CD14-positive monocyte (primary cell): ENCODE results near the gene GRK3. TPM values are rescaled to one million over a fixed set of nuclear protein-coding genes. Genes with fewer than 3 reads are reported as not detected.

Experiments used
- DNase-seq, 3 donors: peaks; one replicate each; pipeline ENCODE4 v3.0.0-alpha.2; 2011 to 2022
- H2AFZ ChIP-seq: 2 replicates; pipeline ENCODE4 v1.6.0; 2012; ENCODE audit warnings: mild to moderate bottlenecking, low read depth, low read length, inconsistent platforms; ENCODE audit not compliant: insufficient read depth, poor library complexity, severe bottlenecking
- H3K27ac ChIP-seq, 2 donors: 1 replicate in 1 of 2; 2 replicates in 1 of 2; pipeline ENCODE4 v1.5.1; 2012 to 2013; ENCODE audit warnings: low read length in 2 of 2, control low read depth in 1 of 2, inconsistent platforms in 1 of 2, low read depth in 1 of 2, mild to moderate bottlenecking in 1 of 2
- H3K27me3 ChIP-seq, 2 donors: one replicate each; pipeline versions ENCODE4 v1.6.0 to v1.6.1; 2011 to 2013; ENCODE audit warnings: low read length in 2 of 2; ENCODE audit not compliant: control insufficient read depth in 2 of 2, insufficient read depth in 2 of 2
- H3K36me3 ChIP-seq, 2 donors: replicated peaks in 1 of 2; 1 replicate in 1 of 2; 2 replicates in 1 of 2; pipeline versions ENCODE4 v1.5.1 to v1.6.1; 2012 to 2013; ENCODE audit warnings: low read length in 2 of 2, control low read depth in 1 of 2, inconsistent platforms in 1 of 2, mild to moderate bottlenecking in 1 of 2; ENCODE audit not compliant: insufficient read depth in 2 of 2, control insufficient read depth in 1 of 2
- H3K4me1 ChIP-seq, 2 donors: 1 replicate in 1 of 2; 2 replicates in 1 of 2; pipeline versions ENCODE4 v1.5.1 to v1.6.1; 2012 to 2013; ENCODE audit warnings: low read length in 2 of 2, control low read depth in 1 of 2, inconsistent platforms in 1 of 2, mild to moderate bottlenecking in 1 of 2, moderate library complexity in 1 of 2; ENCODE audit not compliant: insufficient read depth in 2 of 2, control insufficient read depth in 1 of 2
- H3K4me2 ChIP-seq: replicated peaks from 2 replicates; pipeline ENCODE3; 2012; ENCODE audit warnings: low read length, moderate library complexity, mild to moderate bottlenecking; ENCODE audit not compliant: poor library complexity, severe bottlenecking; ENCODE audit errors: extremely low read depth
- H3K4me3 ChIP-seq, 3 experiments: fragments of 200-600 bp in 1 of 3; sonication (generic) in 1 of 3; replicated peaks in 1 of 3; 1 replicate in 2 of 3; 2 replicates in 1 of 3; pipeline ENCODE4 v1.5.1; 2011 to 2013; ENCODE audit warnings: low read length in 3 of 3, mild to moderate bottlenecking in 3 of 3, control low read depth in 2 of 3, low read depth in 2 of 3, inconsistent platforms in 1 of 3, moderate library complexity in 1 of 3
- H3K79me2 ChIP-seq: 2 replicates; pipeline ENCODE4 v1.6.0; 2012; ENCODE audit warnings: mild to moderate bottlenecking, control low read depth, inconsistent platforms, low read length, moderate library complexity; ENCODE audit not compliant: insufficient read depth
- H3K9ac ChIP-seq: 2 replicates; pipeline ENCODE4 v1.6.0; 2017; ENCODE audit warnings: low read length, mild to moderate bottlenecking; ENCODE audit not compliant: insufficient read depth, poor library complexity, severe bottlenecking
- H3K9me3 ChIP-seq, 2 donors: replicated peaks in 1 of 2; 1 replicate in 1 of 2; 2 replicates in 1 of 2; pipeline versions ENCODE4 v1.5.1 to v1.6.1; 2012 to 2013; ENCODE audit warnings: low read length in 2 of 2, control low read depth in 1 of 2; ENCODE audit not compliant: control insufficient read depth in 1 of 2, insufficient read depth in 1 of 2
- H4K20me1 ChIP-seq: 2 replicates; pipeline ENCODE4 v1.6.0; 2012; ENCODE audit warnings: mild to moderate bottlenecking, low read length, control low read depth, moderate library complexity; ENCODE audit not compliant: insufficient read depth
- H3K27ac Mint-ChIP-seq, 7 donors: one replicate each; pipeline ENCODE4 v1.8.0; 2020; ENCODE audit warnings: mild to moderate bottlenecking in 7 of 7, mixed read lengths in 7 of 7, moderate library complexity in 6 of 7, inconsistent platforms in 2 of 7
- H3K27me3 Mint-ChIP-seq, 3 donors: one replicate each; pipeline ENCODE4 v1.8.0; 2021 to 2022; ENCODE audit warnings: low read depth in 3 of 3, mild to moderate bottlenecking in 3 of 3, mixed read lengths in 3 of 3, moderate library complexity in 3 of 3, inconsistent platforms in 1 of 3
- H3K36me3 Mint-ChIP-seq, 2 donors: one replicate each; pipeline ENCODE4 v1.8.0; 2020; ENCODE audit warnings: mixed read lengths in 2 of 2, inconsistent platforms in 1 of 2, mild to moderate bottlenecking in 1 of 2
- H3K4me1 Mint-ChIP-seq: one replicate; pipeline ENCODE4 v1.8.0; 2020; ENCODE audit warnings: mild to moderate bottlenecking, mixed read lengths
- H3K4me3 Mint-ChIP-seq, 2 donors: one replicate each; pipeline ENCODE4 v1.8.0; 2020; ENCODE audit warnings: mild to moderate bottlenecking in 2 of 2, mixed read lengths in 2 of 2, moderate library complexity in 1 of 2
- H3K9me3 Mint-ChIP-seq, 7 donors: one replicate each; pipeline ENCODE4 v1.8.0; 2020 to 2022; ENCODE audit warnings: mixed read lengths in 7 of 7, mild to moderate bottlenecking in 6 of 7, moderate library complexity in 6 of 7, inconsistent platforms in 2 of 7
- WGBS: methylation state at CpG from one replicate; pipeline ENCODE4 v1.1.5; 2013; ENCODE audit warnings: missing lambda C conversion rate; ENCODE audit not compliant: insufficient coverage; 5-methylcytosine and 5-hydroxymethylcytosine counted together
- intact Hi-C, 2 donors: fragments of 100-400 bp; cut with micrococcal nuclease; formaldehyde crosslinking; loops; one replicate each; pipeline versions ENCODE4 v1.15.0 to v1.15.1; 2023
- polyA plus RNA-seq, 3 donors: library from polyadenylated mRNA; depleted of rRNA in 1 of 3; unstranded in 2 of 3; stranded (reverse) in 1 of 3; fragments of 300-500 nt in 2 of 3; fragments of >200 nt in 1 of 3; fragmentation: Illumina TruSeq in 2 of 3; gene quantifications; 1 replicate in 2 of 3; 2 replicates in 1 of 3; pipeline ENCODE4 v1.2.3, GENCODE V29; 2012 to 2021
- TF ChIP-seq, protein P1 (sequence below): fragments of 200-600 bp; IDR thresholded peaks from one replicate; pipeline ENCODE4 v1.8.0; 2022; ENCODE audit warnings: antibody characterized with exemption, mild to moderate bottlenecking

The GRK3 gene
- polyA plus RNA-seq, 3 donors, result 8.3 to 33.3 (median 9.6) TPM

DNA sequence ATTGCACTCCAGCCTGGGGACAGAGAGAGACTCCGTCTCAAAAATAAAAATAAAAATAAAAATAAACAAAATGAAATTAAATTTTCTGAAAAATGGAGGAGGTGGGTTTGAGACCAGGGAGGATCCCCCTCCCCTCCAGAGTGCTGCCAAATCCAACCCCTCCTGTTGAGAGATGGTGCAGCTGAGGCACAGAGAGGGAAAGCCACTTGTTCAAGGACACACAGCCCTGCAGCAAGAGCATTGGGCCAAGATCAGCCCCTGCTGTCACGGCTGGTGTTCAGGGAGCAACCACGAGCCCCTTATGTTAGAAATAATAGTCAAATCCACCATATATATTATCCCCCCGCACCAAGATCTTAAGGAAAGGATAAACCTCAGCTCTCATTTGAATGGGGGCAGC lies 180.2 kb downstream of the GRK3 start:
- Histone ChIP-seq H3K36me3 (no peaks in the 10 kb centered on the region), H3K9me3 (no peaks in the 10 kb centered on the region), H2AFZ (no peak overlapping the region), H3K79me2 (no peaks in the 10 kb centered on the region), H3K4me3 (no peak overlapping the region), H3K27ac (no peak overlapping the region), H4K20me1 (no peaks in the 10 kb centered on the region), H3K27me3 (no peaks in the 10 kb centered on the region), H3K9ac (no peak overlapping the region), H3K4me2 (no peak overlapping the region), H3K4me1 (no peaks in the 10 kb centered on the region)
- H3K4me3 Mint-ChIP-seq, result no peak overlapping the region
- DNase-seq, result no peak
- H3K36me3 Mint-ChIP-seq, result no peaks in the 10 kb centered on the region
- TF ChIP-seq, protein P1, sequence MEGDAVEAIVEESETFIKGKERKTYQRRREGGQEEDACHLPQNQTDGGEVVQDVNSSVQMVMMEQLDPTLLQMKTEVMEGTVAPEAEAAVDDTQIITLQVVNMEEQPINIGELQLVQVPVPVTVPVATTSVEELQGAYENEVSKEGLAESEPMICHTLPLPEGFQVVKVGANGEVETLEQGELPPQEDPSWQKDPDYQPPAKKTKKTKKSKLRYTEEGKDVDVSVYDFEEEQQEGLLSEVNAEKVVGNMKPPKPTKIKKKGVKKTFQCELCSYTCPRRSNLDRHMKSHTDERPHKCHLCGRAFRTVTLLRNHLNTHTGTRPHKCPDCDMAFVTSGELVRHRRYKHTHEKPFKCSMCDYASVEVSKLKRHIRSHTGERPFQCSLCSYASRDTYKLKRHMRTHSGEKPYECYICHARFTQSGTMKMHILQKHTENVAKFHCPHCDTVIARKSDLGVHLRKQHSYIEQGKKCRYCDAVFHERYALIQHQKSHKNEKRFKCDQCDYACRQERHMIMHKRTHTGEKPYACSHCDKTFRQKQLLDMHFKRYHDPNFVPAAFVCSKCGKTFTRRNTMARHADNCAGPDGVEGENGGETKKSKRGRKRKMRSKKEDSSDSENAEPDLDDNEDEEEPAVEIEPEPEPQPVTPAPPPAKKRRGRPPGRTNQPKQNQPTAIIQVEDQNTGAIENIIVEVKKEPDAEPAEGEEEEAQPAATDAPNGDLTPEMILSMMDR, result no peak
- no peaks in the 10 kb centered on the region for H3K4me1 Mint-ChIP-seq
- intact Hi-C loops, result loop anchor here in 1 of 2 donors (10.0 kb wide), 1 partner anchor 60 kb away; no protein-coding TSS in a partner anchor
- H3K9me3 Mint-ChIP-seq, result no peaks in the 10 kb centered on the region
- H3K27ac Mint-ChIP-seq, result no peak overlapping the region
- peaks cover 3 to 16% (median 6%) of the 10 kb centered on the region in 3 donors for H3K27me3 Mint-ChIP-seq
- WGBS, result 100% methylated on average over 1 of the region's 4 CpGs

DNA sequence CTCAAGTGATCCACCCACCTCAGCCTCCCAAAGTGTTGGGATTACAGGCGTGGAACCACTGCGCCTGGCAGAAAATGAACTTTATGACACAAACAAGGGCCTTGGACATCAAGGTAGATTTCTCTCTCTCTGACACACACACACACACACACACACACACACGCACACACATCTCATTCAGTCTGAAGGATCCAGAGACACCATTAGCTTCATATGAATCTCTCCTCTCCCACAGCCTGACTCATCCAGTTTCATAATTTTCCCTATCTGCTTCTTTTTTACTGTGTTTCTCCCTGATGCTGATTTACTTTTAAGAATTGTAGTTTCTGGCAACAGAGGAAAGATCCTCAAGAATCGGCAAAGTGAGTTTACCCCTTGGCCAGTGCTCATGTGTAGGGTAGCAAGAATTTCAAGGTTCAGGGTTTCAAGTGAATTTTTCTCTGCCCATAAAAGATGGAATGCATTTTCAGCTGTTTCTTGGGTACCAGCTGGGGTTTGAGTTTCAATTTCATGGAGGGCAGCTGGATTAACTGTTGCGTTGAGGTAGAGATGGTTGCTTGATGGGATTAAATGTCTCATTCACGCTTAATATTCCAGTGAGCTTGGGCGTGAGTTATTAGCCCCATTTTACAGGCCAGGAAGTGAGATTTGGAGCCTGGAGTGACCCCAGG lies 181.0 kb downstream of the GRK3 start:
- Histone ChIP-seq H2AFZ (no peak overlapping the region), H3K4me1 (no peaks in the 10 kb centered on the region), H3K36me3 (no peaks in the 10 kb centered on the region), H4K20me1 (no peaks in the 10 kb centered on the region), H3K79me2 (no peaks in the 10 kb centered on the region), H3K4me2 (no peak overlapping the region), H3K9ac (no peak overlapping the region), H3K27me3 (no peaks in the 10 kb centered on the region), H3K27ac (no peak overlapping the region), H3K9me3 (no peaks in the 10 kb centered on the region), H3K4me3 (no peak overlapping the region)
- no peaks in the 10 kb centered on the region for H3K36me3 Mint-ChIP-seq
- TF ChIP-seq, protein P1, result no peak
- intact Hi-C loops, result loop anchor here in 1 of 2 donors (10.0 kb wide), 1 partner anchor 59 kb away; no protein-coding TSS in a partner anchor
- DNase-seq, result no peak
- H3K27ac Mint-ChIP-seq, result no peak overlapping the region
- no peaks in the 10 kb centered on the region for H3K9me3 Mint-ChIP-seq
- H3K4me3 Mint-ChIP-seq, result no peak overlapping the region
- peaks cover 2% of the 10 kb centered on the region for H3K4me1 Mint-ChIP-seq
- WGBS, result 100% methylated on average over 6 of the region's 7 CpGs
- H3K27me3 Mint-ChIP-seq, result peaks cover 3 to 16% (median 6%) of the 10 kb centered on the region in 3 donors
